ENCODE data around the gene DDX24. TPM values are rescaled to one million over a fixed set of nuclear protein-coding genes. Genes with fewer than 3 reads are reported as not detected.

DDX24 gene
- total RNA-seq, 4 donors from 2014 or later = 116 to 170 (median 151) TPM

DNA sequence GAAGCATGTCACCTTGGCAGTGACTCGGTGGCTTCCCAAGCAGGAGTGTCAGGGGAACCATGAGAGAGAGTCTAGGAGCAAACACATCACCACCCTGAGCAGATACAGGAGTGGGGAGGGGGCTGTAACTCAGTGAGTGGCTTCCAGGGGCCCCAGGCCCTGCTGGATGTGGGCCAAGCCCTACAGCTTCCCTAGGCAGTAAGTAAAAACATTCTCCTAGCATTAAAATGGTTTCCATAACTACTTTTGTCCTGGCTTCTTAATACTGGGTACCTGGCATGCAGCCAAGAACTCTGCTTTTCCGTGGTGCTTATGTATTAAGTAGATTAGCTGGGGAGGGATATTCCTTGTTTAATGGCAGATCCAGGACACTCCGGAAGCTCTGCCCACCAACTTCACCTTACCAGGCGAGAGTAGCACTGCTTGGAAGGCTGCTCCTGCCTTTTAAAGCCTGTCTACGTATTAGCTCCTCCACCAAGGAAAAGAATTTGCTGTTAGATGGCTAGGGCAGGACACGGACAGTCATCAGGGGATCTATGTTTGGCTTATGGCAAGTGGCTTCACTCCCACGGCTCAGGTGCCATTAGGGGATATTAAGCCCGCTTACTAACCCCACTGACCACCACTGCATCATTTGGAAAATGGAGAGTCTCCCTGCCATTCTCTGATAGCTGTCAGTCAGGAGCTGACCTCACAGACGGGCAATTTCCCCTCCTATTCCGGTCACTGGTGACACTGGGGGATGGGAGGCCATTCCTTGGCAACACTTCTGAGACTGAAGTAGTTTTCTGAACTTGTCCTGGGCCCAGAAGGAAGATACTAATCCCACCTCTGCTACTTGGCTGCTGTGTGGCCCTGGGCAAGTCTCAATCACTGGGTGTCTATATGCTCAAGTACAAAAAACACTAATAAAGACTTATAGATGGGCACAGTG, 32.0 kb downstream of the DDX24 start:
- H3K4me1 ChIP-seq = peaks cover 0 to 13% (median 0%) of the 10 kb centered on the region in 4 donors
- H3K36me3 ChIP-seq = peaks cover 0 to 99% (median 27%) of the 10 kb centered on the region in 3 donors
- no peak overlapping the region for H3K4me3 ChIP-seq
- H3K9me3 ChIP-seq = no peaks in the 10 kb centered on the region
- 60 to 68% methylated on average over 10 of the region's 10 CpGs for WGBS, 2 donors
- no peaks in the 10 kb centered on the region for H3K27me3 ChIP-seq
- no peak for DNase-seq (ENCODE audit: low spot score in 2 of 2)
- no peak overlapping the region for H3K27ac ChIP-seq
- TF ChIP-seq POLR2A (IDR thresholded peaks at IDR 0.05) (no peak), EP300 (IDR thresholded peaks at IDR 0.05) (no peak)
- TF ChIP-seq, protein P1, sequence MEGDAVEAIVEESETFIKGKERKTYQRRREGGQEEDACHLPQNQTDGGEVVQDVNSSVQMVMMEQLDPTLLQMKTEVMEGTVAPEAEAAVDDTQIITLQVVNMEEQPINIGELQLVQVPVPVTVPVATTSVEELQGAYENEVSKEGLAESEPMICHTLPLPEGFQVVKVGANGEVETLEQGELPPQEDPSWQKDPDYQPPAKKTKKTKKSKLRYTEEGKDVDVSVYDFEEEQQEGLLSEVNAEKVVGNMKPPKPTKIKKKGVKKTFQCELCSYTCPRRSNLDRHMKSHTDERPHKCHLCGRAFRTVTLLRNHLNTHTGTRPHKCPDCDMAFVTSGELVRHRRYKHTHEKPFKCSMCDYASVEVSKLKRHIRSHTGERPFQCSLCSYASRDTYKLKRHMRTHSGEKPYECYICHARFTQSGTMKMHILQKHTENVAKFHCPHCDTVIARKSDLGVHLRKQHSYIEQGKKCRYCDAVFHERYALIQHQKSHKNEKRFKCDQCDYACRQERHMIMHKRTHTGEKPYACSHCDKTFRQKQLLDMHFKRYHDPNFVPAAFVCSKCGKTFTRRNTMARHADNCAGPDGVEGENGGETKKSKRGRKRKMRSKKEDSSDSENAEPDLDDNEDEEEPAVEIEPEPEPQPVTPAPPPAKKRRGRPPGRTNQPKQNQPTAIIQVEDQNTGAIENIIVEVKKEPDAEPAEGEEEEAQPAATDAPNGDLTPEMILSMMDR (IDR thresholded peaks at IDR 0.05) = no peak

DNA sequence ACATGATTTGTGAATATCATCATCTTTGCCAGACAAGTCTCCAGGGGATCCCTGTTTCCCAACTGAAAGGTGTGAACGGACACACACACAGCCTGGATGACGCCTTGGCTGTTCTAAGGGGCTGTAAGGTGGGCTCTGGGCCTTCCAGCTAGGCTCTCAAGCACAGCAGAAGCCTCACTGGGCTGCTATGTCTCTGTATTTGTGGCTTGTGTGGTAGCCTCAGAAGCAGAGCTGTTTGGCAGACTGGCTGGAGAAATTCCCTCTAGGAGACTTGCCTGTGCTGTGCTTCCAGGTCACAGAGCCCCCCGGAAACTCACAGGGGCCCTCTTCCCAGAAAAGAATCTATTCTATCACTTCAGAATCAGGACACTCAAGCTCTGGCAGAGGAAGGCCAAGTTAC, 33.4 kb downstream of the DDX24 start:
- peaks cover 0 to 92% (median 25%) of the 10 kb centered on the region in 3 donors for H3K36me3 ChIP-seq
- 76 to 88% methylated on average over 3 of the region's 3 CpGs for WGBS, 2 donors

DNA sequence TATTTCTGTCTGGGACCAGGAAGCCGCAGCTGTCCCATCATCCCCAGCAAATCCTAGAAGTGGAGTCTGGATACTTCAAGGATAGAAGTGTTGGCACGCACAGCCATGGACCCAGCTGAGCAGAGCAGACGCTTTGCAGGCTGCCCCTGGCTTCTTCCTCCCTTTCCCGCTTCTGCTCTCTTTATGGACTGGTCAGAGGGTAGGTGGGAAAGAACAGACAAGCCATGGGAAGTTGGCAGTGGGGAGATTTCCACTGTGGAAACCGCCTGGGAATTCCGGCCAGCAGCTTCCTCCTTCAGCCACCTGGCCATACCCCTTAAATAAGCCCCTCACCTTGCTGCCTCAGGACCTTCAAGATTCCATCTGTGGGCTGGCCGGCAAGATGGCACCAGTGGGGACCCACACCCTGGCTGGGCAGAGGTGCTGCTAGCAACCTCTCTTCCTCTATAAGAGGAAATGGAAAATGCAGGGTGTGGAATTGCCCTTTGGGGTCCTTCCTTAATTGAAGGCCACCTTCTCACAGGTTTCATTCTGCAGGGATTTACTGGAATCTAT, 34.2 kb downstream of the DDX24 start:
- H3K27ac ChIP-seq = no peak overlapping the region
- peaks cover 0 to 84% (median 25%) of the 10 kb centered on the region in 3 donors for H3K36me3 ChIP-seq
- no peak for TF ChIP-seq EP300 (IDR thresholded peaks at IDR 0.05)
- no peak for TF ChIP-seq POLR2A (IDR thresholded peaks at IDR 0.05)
- TF ChIP-seq, protein P1 (IDR thresholded peaks at IDR 0.05) = no peak
- no peak overlapping the region for H3K4me3 ChIP-seq
- no peak for DNase-seq (ENCODE audit: low spot score in 2 of 2)
- WGBS, 2 donors = 70 to 93% methylated on average over 5 to 7 of the region's 7 CpGs
- no peaks in the 10 kb centered on the region for H3K9me3 ChIP-seq
- H3K27me3 ChIP-seq = no peaks in the 10 kb centered on the region
- peaks cover 0 to 19% (median 2%) of the 10 kb centered on the region in 4 donors for H3K4me1 ChIP-seq

More for the DNA sequence above, 33.4 kb downstream of the DDX24 start:
- Histone ChIP-seq H3K4me3 (no peak overlapping the region), H3K27me3 (no peaks in the 10 kb centered on the region), H3K4me1 (peaks cover 0 to 14% (median 0%) of the 10 kb centered on the region in 4 donors), H3K27ac (no peak overlapping the region), H3K9me3 (no peaks in the 10 kb centered on the region)
- no peak for TF ChIP-seq POLR2A (IDR thresholded peaks at IDR 0.05)
- no peak for TF ChIP-seq EP300 (IDR thresholded peaks at IDR 0.05)
- TF ChIP-seq, protein P1 (IDR thresholded peaks at IDR 0.05) = no peak
- DNase-seq (ENCODE audit: low spot score in 2 of 2) = no peak

DNA sequence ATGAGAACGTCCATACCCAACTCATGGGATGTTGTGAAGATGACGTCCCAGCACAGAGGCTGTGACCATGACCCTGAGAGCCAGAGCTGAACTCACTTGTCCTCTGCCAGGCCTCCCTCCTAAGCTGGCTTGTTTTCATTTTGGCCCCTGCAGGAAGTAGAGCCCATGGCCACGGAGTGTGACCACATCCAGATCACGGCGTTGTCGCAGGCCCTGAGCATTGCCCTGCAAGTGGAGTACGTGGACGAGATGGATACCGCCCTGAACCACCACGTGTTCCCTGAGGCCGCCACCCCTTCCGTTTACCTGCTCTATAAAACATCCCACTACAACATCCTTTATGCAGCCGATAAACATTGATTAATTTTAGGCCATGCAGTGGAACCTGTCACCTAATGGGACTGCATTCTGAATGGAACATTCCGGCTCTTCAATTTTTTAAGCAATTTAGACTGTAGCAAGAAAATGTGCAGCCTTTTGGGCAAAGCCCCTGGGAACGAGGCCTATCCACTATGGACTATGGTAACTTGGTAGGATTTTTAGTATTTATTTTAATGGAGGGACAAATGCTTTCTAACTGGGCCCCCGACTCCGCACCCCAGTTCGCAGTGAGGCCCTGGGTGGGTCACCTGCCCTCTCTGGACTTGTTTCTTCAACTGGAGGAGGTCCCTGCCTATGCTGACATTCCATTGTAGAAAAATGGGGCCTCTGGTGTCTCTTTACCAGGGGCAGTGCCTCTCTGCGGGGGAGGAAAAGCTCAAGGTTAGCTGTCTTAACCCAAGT, 35.2 kb downstream of the DDX24 start:
- DNase-seq (ENCODE audit: low spot score in 2 of 2) = no peak
- Histone ChIP-seq H3K9me3 (no peaks in the 10 kb centered on the region), H3K27ac (no peak overlapping the region), H3K27me3 (no peaks in the 10 kb centered on the region), H3K4me3 (no peak overlapping the region), H3K4me1 (peaks cover 0 to 10% (median 2%) of the 10 kb centered on the region in 4 donors), H3K36me3 (peaks cover 0 to 74% (median 24%) of the 10 kb centered on the region in 3 donors)
- TF ChIP-seq, protein P1 (IDR thresholded peaks at IDR 0.05) = no peak
- TF ChIP-seq POLR2A (IDR thresholded peaks at IDR 0.05) (no peak), EP300 (IDR thresholded peaks at IDR 0.05) (no peak)
- WGBS, 2 donors = 88% methylated on average over 18 to 19 of the region's 19 CpGs
